ENCODE data around the gene SLC47A2.
"Not testable (repeated sequence)": the region's sequence is repeated elsewhere in the genome, so short reads cannot be mapped to it uniquely, and the experiment has no call there.

SLC47A2 gene

GRCh38 chr17:19716108-19717030 lies at the start of gene SLC47A2:
Gene SLC47A2 (minus strand): TSS chr17:19716584. CDS start chr17:19716555, 29 bp downstream.
- TF ChIP-seq ZNF274 (IDR thresholded peaks at IDR 0.05; ENCODE audit: low read depth, low read length), result no peak
- H3K4me3 ChIP-seq (ENCODE audit: low read length), result no peak within 1 kb of the TSS

- TF ChIP-seq ZNF274 (IDR thresholded peaks at IDR 0.05; ENCODE audit: low read depth, low read length), result no peak
- no peak overlapping the region for H3K4me3 ChIP-seq (ENCODE audit: low read length)
Observed at GRCh38 chr17:19766016-19766415, 49.6 kb upstream of the SLC47A2 start.

GRCh38 chr17:19763991-19764390 lies 47.6 kb upstream of the SLC47A2 start:
- not testable (repeated sequence) for H3K4me3 ChIP-seq (ENCODE audit: low read length)

- H3K4me3 ChIP-seq (ENCODE audit: low read length), result no peak overlapping the region
- TF ChIP-seq ZNF274 (IDR thresholded peaks at IDR 0.05; ENCODE audit: low read depth, low read length), result no peak
Observed at GRCh38 chr17:19763416-19763815, 47.0 kb upstream of the SLC47A2 start.

- TF ChIP-seq ZNF274 (IDR thresholded peaks at IDR 0.05; ENCODE audit: low read depth, low read length), result no peak
- H3K4me3 ChIP-seq (ENCODE audit: low read length), result no peak overlapping the region
Observed at GRCh38 chr17:19762515-19762961, 46.2 kb upstream of the SLC47A2 start.

GRCh38 chr17:19760746-19761145 lies 44.4 kb upstream of the SLC47A2 start:
- no peak for TF ChIP-seq ZNF274 (IDR thresholded peaks at IDR 0.05; ENCODE audit: low read depth, low read length)
- H3K4me3 ChIP-seq (ENCODE audit: low read length), result no peak overlapping the region

GRCh38 chr17:19759568-19760549 lies 43.5 kb upstream of the SLC47A2 start:
- TF ChIP-seq ZNF274 (IDR thresholded peaks at IDR 0.05; ENCODE audit: low read depth, low read length), result no peak
- no peak overlapping the region for H3K4me3 ChIP-seq (ENCODE audit: low read length)

- no peak overlapping the region for H3K4me3 ChIP-seq (ENCODE audit: low read length)
- TF ChIP-seq ZNF274 (IDR thresholded peaks at IDR 0.05; ENCODE audit: low read depth, low read length), result no peak
Observed at GRCh38 chr17:19757536-19758180, 41.3 kb upstream of the SLC47A2 start.

- TF ChIP-seq ZNF274 (IDR thresholded peaks at IDR 0.05; ENCODE audit: low read depth, low read length), result no peak
- no peak overlapping the region for H3K4me3 ChIP-seq (ENCODE audit: low read length)
Observed at GRCh38 chr17:19756546-19756945, 40.2 kb upstream of the SLC47A2 start.

GRCh38 chr17:19755821-19756510 lies 39.6 kb upstream of the SLC47A2 start:
- no peak overlapping the region for H3K4me3 ChIP-seq (ENCODE audit: low read length)
- TF ChIP-seq ZNF274 (IDR thresholded peaks at IDR 0.05; ENCODE audit: low read depth, low read length), result no peak

- TF ChIP-seq ZNF274 (IDR thresholded peaks at IDR 0.05; ENCODE audit: low read depth, low read length), result no peak
- H3K4me3 ChIP-seq (ENCODE audit: low read length), result no peak overlapping the region
Observed at GRCh38 chr17:19755392-19755791, 39.0 kb upstream of the SLC47A2 start.

- no peak overlapping the region for H3K4me3 ChIP-seq (ENCODE audit: low read length)
- no peak for TF ChIP-seq ZNF274 (IDR thresholded peaks at IDR 0.05; ENCODE audit: low read depth, low read length)
Observed at GRCh38 chr17:19753661-19754463, 37.5 kb upstream of the SLC47A2 start.

GRCh38 chr17:19753051-19753509 lies 36.7 kb upstream of the SLC47A2 start:
- no peak for TF ChIP-seq ZNF274 (IDR thresholded peaks at IDR 0.05; ENCODE audit: low read depth, low read length)

More at GRCh38 chr17:19753051-19753509, 36.7 kb upstream of the SLC47A2 start:
- H3K4me3 ChIP-seq (ENCODE audit: low read length), result no peak overlapping the region
